ENCODE measurements around the gene ZFR2. TPM values are rescaled to one million over a fixed set of nuclear protein-coding genes. Genes with fewer than 3 reads are reported as not detected.

The ZFR2 gene
- not detected in 2 replicates for total RNA-seq (2012; rRNA removed)

DNA sequence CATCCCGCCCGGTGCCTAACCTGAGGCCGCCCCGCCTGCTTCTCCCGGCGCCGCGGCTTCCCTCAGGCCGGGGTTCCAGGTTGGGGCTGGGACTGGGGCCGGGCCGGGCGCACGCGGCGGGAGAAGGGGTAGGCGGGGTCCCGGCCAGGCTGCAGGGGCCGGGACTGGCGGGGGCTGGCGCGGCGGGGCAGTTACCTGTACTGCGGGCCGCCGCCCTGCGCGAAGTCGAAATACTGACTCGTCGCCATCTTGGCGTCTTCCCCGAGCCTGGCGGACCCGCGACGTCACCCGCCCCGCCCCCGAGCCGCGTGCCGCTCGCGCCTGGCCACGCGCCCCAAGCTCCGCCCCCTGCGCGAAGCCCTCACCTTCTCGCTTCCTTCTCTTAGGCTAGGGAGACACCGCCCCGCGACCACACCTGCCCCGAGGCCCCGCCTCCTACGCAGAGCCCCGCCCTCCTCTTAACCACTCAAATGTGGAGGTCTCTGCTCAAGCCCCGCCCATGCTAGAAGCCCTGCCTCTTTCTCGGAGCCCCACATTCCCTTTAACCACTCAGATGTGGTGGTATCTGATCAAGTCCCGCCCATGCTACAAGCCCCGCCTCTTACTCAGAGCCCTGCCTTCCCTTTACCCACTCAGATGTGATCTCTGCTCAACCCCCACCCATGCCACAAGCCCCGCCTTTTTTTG lies at the start of gene ZFR2:
TSS of gene ZFR2 (minus strand) at position 269 of the 687 bp plus-strand sequence. CDS start at position 248, 21 bp downstream.
- peaks cover 57% of the 10 kb centered on the region for H3K27me3 ChIP-seq (ENCODE audit: control insufficient read depth, insufficient read depth, low read length)
- no peak within 1 kb of the TSS for H3K9ac ChIP-seq (ENCODE audit: low read depth, low read length)
- H3K36me3 ChIP-seq (ENCODE audit: insufficient read depth, low read length) = no peaks in the 10 kb centered on the region
- H3K4me2 ChIP-seq (ENCODE audit: low read length) = no peak within 1 kb of the TSS
- no peaks in the 10 kb centered on the region for H3K9me3 ChIP-seq (replicated peaks; ENCODE audit: low read length)
- H3K4me1 ChIP-seq (ENCODE audit: control insufficient read depth, insufficient read depth, low read length) = no peaks in the 10 kb centered on the region
- H3K4me3 ChIP-seq (ENCODE audit: low read length) = no peak within 1 kb of the TSS

DNA sequence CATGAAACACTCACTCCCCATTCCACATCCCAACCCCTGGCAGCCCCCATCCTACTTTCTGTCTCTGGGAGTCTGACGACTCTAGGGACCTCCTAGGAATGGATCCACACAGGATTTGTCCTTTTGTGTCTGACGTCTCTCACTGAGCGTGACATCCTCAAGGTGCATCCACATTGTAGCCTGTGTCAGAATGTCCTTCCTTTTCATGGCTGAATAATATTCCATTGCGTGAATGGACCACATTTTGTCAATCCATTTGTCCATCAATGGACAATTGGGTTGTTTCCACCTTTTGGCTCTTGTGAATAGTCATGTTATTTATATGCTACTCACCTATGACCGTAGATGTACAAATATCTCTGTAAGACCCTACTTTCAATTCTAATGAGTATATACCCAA lies 47.2 kb upstream of the ZFR2 start:
- Histone ChIP-seq H3K4me1 (ENCODE audit: control insufficient read depth, insufficient read depth, low read length) (no peaks in the 10 kb centered on the region), H3K9ac (ENCODE audit: low read depth, low read length) (no peak overlapping the region), H3K4me2 (ENCODE audit: low read length) (no peak overlapping the region), H3K9me3 (replicated peaks; ENCODE audit: low read length) (no peaks in the 10 kb centered on the region), H3K36me3 (ENCODE audit: insufficient read depth, low read length) (no peaks in the 10 kb centered on the region), H3K4me3 (ENCODE audit: low read length) (no peak overlapping the region), H3K27me3 (ENCODE audit: control insufficient read depth, insufficient read depth, low read length) (peaks cover 2% of the 10 kb centered on the region)

DNA sequence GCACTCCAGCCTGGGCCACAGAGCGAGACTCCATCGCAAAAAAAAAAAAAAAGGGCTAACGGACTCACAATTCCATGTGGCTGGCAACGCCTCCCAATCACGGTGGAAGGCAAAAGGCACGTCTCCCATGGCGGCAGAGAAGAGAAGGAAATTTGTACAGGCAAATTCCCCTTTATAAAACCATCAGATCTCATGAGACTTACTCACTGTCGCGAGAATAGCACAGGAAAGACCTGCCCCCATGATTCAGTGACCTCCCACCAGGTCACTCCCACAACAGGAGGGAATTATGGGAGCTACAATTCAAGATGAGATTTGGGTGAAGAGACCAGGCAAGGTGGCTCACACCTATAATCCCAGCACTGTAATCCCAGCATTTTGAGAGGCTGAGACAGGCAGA lies 45.4 kb upstream of the ZFR2 start:
- Histone ChIP-seq H3K4me2 (ENCODE audit: low read length) (no peak overlapping the region), H3K4me1 (ENCODE audit: control insufficient read depth, insufficient read depth, low read length) (no peaks in the 10 kb centered on the region), H3K9ac (ENCODE audit: low read depth, low read length) (no peak overlapping the region), H3K27me3 (ENCODE audit: control insufficient read depth, insufficient read depth, low read length) (peaks cover 2% of the 10 kb centered on the region), H3K4me3 (ENCODE audit: low read length) (no peak overlapping the region), H3K36me3 (ENCODE audit: insufficient read depth, low read length) (no peaks in the 10 kb centered on the region), H3K9me3 (replicated peaks; ENCODE audit: low read length) (no peaks in the 10 kb centered on the region)

DNA sequence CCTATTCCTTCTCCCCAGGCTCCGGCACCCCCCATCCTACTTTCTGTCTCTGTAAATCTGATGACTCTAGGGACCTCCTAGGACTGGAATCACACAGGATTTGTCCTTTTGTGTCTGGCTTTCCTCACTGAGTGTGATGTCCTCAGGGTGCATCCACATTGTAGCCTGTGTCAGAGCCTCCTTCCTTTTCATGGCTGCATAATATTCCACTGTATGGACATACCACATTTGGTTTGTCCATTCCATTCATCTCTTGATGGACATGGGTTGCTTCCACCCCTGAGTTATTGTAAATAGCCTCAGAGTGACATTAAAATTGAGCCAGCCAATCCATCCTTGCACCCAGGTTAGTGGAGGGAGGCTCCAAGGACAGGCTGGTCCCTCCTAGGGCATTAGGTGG lies 41.3 kb upstream of the ZFR2 start:
- H3K4me1 ChIP-seq (ENCODE audit: control insufficient read depth, insufficient read depth, low read length) = no peaks in the 10 kb centered on the region
- no peaks in the 10 kb centered on the region for H3K9me3 ChIP-seq (replicated peaks; ENCODE audit: low read length)
- H3K9ac ChIP-seq (ENCODE audit: low read depth, low read length) = no peak overlapping the region
- H3K4me2 ChIP-seq (ENCODE audit: low read length) = no peak overlapping the region
- peaks cover 2% of the 10 kb centered on the region for H3K27me3 ChIP-seq (ENCODE audit: control insufficient read depth, insufficient read depth, low read length)
- H3K4me3 ChIP-seq (ENCODE audit: low read length) = no peak overlapping the region
- no peaks in the 10 kb centered on the region for H3K36me3 ChIP-seq (ENCODE audit: insufficient read depth, low read length)

DNA sequence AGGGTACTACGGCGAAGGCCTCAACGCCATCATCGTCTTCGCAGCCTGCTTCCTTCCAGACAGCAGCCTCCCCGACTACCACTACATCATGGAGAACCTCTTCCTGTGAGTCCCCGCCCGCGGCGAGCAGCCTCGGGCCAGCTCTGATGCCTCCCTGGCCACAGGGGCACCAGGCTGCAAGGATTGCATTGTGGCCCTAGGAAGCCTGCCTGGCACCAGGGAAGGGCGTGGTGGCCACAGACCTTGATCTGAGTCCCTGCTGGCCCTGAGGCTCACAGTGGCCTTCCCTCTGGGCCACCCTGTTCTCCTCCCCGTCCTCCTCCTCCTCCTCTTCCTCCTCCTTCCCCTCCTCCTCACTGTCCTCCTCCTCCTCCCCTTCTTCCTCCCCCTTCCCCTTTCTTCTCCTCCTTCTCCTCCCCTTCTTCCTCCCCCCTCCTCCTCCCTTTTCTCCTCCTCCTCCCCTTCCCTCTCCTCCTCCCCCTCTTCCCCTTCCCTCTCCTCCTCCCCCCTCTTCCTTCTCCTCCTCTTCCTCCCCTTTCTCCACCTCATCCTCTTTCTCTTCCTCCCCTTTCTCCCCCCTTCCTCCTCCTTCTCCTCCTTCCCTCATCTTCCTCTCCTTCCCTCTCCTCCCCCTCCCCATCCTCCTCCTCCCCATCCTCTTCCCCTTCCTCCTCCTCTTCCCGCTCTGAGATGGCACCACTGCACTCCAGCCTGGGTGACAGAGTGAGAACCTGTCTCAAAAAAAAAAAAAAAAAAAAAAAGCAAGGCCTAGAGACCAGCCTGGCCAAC lies 39.6 kb upstream of the ZFR2 start:
- Histone ChIP-seq H3K4me1 (ENCODE audit: control insufficient read depth, insufficient read depth, low read length) (no peaks in the 10 kb centered on the region), H3K27me3 (ENCODE audit: control insufficient read depth, insufficient read depth, low read length) (peaks cover under 1% of the 10 kb centered on the region), H3K9me3 (replicated peaks; ENCODE audit: low read length) (no peaks in the 10 kb centered on the region), H3K4me2 (ENCODE audit: low read length) (no peak overlapping the region), H3K4me3 (ENCODE audit: low read length) (no peak overlapping the region), H3K36me3 (ENCODE audit: insufficient read depth, low read length) (no peaks in the 10 kb centered on the region), H3K9ac (ENCODE audit: low read depth, low read length) (no peak overlapping the region)

DNA sequence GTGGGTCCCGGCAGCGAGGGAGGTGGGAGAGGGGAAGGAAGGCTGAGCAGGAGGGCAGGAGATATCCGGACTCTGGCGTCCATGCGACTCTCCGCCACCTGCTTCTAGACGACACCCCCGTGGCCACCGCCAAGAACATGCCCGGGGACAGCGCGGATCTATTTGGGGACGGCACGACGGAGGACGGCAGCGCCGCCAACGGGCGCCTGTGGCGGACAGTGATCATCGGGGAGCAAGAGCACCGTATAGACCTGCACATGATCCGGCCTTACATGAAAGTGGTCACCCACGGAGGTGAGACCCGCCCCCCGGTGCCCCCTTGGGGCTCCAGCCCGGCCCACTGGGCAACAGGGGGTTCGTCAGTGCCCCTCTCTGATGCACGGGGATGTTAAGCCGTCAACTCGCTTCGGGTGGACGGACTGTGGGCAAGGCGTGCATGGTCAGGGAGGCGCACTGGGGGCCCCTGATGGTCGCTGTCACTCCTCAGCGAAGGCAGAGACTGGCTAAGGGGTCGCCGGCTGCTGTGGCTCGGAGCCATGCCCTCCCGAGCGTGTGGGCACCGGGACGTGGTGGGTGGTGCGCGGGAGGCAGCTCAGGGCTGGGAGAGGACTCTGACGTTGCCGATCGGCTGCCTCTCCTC lies 38.9 kb upstream of the ZFR2 start:
- H3K9ac ChIP-seq (ENCODE audit: low read depth, low read length) = no peak overlapping the region
- H3K36me3 ChIP-seq (ENCODE audit: insufficient read depth, low read length) = no peaks in the 10 kb centered on the region
- peaks cover under 1% of the 10 kb centered on the region for H3K27me3 ChIP-seq (ENCODE audit: control insufficient read depth, insufficient read depth, low read length)
- H3K4me1 ChIP-seq (ENCODE audit: control insufficient read depth, insufficient read depth, low read length) = no peaks in the 10 kb centered on the region
- no peak overlapping the region for H3K4me2 ChIP-seq (ENCODE audit: low read length)
- H3K9me3 ChIP-seq (replicated peaks; ENCODE audit: low read length) = no peaks in the 10 kb centered on the region
- H3K4me3 ChIP-seq (ENCODE audit: low read length) = no peak overlapping the region

DNA sequence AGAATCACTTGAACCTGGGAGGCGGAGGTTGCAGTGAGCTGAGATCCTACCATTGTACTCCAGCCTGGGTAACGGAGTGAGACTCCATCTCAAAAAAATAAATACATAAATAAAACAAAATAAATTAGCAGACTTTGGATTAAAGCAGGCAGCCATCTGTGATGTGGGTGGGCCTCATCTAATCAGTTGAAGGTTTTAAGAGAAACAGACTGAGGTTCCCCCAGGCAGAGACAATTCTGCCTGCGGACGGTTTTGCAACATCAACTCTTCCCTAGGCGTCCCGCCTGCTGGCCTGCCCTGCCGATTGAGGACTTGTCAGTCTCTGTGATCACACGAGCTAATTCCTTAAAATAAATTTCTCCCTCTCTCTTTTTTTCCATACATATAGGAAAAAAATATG lies 35.4 kb upstream of the ZFR2 start:
- Histone ChIP-seq H3K4me2 (ENCODE audit: low read length) (no peak overlapping the region), H3K36me3 (ENCODE audit: insufficient read depth, low read length) (no peaks in the 10 kb centered on the region), H3K9me3 (replicated peaks; ENCODE audit: low read length) (no peaks in the 10 kb centered on the region), H3K27me3 (ENCODE audit: control insufficient read depth, insufficient read depth, low read length) (peaks cover 18% of the 10 kb centered on the region), H3K4me3 (ENCODE audit: low read length) (no peak overlapping the region), H3K9ac (ENCODE audit: low read depth, low read length) (no peak overlapping the region), H3K4me1 (ENCODE audit: control insufficient read depth, insufficient read depth, low read length) (no peaks in the 10 kb centered on the region)

DNA sequence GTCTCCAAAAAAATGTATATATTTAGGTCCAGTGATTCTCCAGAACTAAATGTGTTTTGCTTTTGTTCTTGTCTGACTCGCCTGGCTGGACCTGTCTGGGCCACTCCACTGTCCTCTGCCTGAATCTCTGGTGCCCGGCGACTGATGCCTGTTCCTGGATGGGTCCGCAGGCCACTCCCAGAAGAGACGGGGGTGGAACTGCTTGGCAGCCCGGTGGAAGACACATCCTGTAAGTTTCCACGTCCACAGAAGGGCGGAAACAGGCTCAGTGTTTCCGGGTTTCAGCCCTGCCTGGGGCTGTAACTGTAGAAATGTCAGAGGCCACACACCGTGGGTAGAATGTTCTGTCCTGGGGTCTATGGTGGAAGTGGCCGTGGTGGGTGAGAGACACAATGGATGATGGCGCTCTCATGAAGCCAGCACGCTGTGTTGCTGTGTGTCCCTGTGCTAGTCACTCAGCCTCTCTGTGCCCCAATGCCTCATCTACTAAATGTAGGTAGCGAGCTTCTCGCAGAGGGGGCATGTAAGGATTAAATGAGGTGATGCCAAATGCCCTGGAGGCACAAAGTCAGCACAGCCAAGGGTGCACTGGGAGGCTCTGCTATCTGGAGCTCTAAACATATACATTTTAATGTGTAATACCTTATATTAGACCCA lies 33.6 kb upstream of the ZFR2 start:
- Histone ChIP-seq H3K4me3 (ENCODE audit: low read length) (no peak overlapping the region), H3K9ac (ENCODE audit: low read depth, low read length) (no peak overlapping the region), H3K36me3 (ENCODE audit: insufficient read depth, low read length) (no peaks in the 10 kb centered on the region), H3K9me3 (replicated peaks; ENCODE audit: low read length) (no peaks in the 10 kb centered on the region), H3K27me3 (ENCODE audit: control insufficient read depth, insufficient read depth, low read length) (peaks cover 22% of the 10 kb centered on the region), H3K4me2 (ENCODE audit: low read length) (no peak overlapping the region), H3K4me1 (ENCODE audit: control insufficient read depth, insufficient read depth, low read length) (no peaks in the 10 kb centered on the region)

DNA sequence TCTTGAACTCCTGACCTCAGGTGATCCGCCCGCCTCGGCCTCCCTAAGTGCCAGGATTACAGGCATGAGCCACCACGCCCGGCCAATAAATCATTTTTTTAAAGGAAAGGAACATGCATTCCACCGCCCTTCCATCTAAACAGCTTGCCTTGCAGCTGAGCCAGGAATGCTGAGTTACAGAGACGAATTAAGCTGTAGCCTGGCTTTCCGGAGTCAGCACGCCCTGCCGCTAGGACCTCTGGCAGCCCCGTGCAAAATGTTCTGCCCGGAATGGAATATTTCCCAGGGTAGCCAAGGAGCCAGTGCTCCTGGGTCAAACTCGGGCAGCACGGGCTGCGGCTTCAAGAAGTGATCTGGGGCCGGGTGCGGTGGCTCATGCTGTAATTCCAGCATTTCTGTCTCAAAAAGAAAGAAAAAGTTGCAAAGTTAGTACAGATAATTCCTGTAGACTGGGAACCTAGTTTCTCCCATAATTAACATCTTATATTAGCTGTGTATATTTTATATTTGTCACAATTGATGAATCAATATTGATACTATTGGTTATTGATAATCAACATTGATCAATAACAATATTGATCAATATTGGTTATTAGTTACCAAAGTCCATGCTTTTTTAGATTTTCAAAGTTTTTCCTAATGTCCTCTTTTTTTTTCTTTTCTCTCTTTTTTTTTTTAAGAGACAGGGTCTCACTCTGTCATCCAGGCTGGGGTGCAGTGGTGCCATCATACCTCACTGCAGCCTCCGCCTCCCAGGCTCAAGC lies 30.9 kb upstream of the ZFR2 start:
- Histone ChIP-seq H3K4me2 (ENCODE audit: low read length) (no peak overlapping the region), H3K9ac (ENCODE audit: low read depth, low read length) (no peak overlapping the region), H3K36me3 (ENCODE audit: insufficient read depth, low read length) (no peaks in the 10 kb centered on the region), H3K4me1 (ENCODE audit: control insufficient read depth, insufficient read depth, low read length) (no peaks in the 10 kb centered on the region), H3K27me3 (ENCODE audit: control insufficient read depth, insufficient read depth, low read length) (peaks cover 27% of the 10 kb centered on the region), H3K9me3 (replicated peaks; ENCODE audit: low read length) (no peaks in the 10 kb centered on the region), H3K4me3 (ENCODE audit: low read length) (no peak overlapping the region)

DNA sequence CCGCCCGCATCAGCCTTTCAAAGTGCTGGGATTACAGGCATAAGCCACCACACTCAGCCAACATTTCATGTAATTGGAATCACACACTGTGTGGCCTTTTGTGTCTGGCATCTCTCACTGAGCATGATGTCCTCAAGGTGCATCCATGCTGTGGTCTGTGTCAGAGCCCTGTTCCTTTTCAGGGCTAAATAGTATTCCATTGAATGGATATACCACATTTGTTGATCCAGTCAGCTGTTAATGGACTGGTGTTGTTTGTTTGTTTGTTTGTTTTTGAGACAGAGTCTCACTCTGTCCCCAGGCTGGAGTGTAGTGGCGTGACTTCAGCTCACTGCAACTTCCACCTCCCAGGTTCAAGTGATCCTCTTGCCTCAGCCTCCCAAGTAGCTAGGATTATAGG lies 29.6 kb upstream of the ZFR2 start:
- H3K4me3 ChIP-seq (ENCODE audit: low read length) = no peak overlapping the region
- H3K4me2 ChIP-seq (ENCODE audit: low read length) = no peak overlapping the region
- peaks cover 28% of the 10 kb centered on the region for H3K27me3 ChIP-seq (ENCODE audit: control insufficient read depth, insufficient read depth, low read length)
- no peak overlapping the region for H3K9ac ChIP-seq (ENCODE audit: low read depth, low read length)
- H3K4me1 ChIP-seq (ENCODE audit: control insufficient read depth, insufficient read depth, low read length) = no peaks in the 10 kb centered on the region
- no peaks in the 10 kb centered on the region for H3K36me3 ChIP-seq (ENCODE audit: insufficient read depth, low read length)
- no peaks in the 10 kb centered on the region for H3K9me3 ChIP-seq (replicated peaks; ENCODE audit: low read length)

DNA sequence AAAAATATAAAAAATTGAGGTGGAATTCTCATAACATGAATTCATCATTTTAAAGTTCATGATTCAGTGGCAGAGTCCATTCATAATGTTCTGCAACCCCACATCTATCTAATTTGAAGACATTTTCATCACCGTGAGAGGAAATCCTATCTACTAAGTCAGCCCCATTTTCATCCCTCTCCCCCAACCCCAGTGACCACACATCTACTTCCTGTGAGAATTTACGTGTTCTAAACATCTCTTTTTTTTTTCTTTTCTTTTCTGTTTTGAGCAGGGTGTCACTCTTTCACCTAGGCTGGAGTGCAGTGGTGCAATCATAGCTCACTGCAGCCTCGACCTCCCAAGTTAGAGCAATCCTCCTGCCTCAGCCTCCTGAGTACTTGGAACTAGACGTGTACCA lies 29.1 kb upstream of the ZFR2 start:
- no peaks in the 10 kb centered on the region for H3K36me3 ChIP-seq (ENCODE audit: insufficient read depth, low read length)
- no peaks in the 10 kb centered on the region for H3K4me1 ChIP-seq (ENCODE audit: control insufficient read depth, insufficient read depth, low read length)
- no peak overlapping the region for H3K4me2 ChIP-seq (ENCODE audit: low read length)
- no peak overlapping the region for H3K4me3 ChIP-seq (ENCODE audit: low read length)
- H3K9ac ChIP-seq (ENCODE audit: low read depth, low read length) = no peak overlapping the region
- H3K9me3 ChIP-seq (replicated peaks; ENCODE audit: low read length) = no peaks in the 10 kb centered on the region
- peaks cover 31% of the 10 kb centered on the region for H3K27me3 ChIP-seq (ENCODE audit: control insufficient read depth, insufficient read depth, low read length)
